GM12892 (cell line): ENCODE data around the gene TYW1B.
"Not testable (repeated sequence)": the region's sequence is repeated elsewhere in the genome, so short reads cannot be mapped to it uniquely, and the experiment has no call there.

Experiments
- DNase-seq: peaks from one replicate; pipeline ENCODE4 v3.0.0; 2011; ENCODE audit not compliant: insufficient read length
- FAIRE-seq: peaks from 2 replicates; lab custom pipeline; 2011; peaks lifted over from hg19 to GRCh38; lab: Jason Lieb, UNC
- POLR2A ChIP-seq: IDR thresholded peaks from 2 replicates; pipeline ENCODE4 v1.6.1; 2011; ENCODE audit warnings: low read depth, low read length, control low read depth
- POLR2AphosphoS5 ChIP-seq: IDR thresholded peaks from 2 replicates; pipeline ENCODE4 v1.6.1; 2011; ENCODE audit warnings: low read depth, low read length, control low read depth
- TAF1 ChIP-seq: IDR thresholded peaks from 2 replicates; pipeline ENCODE4 v1.6.1; 2011; ENCODE audit warnings: low read depth, mild to moderate bottlenecking, control low read depth, low read length, borderline replicate concordance

Gene TYW1B

DNA sequence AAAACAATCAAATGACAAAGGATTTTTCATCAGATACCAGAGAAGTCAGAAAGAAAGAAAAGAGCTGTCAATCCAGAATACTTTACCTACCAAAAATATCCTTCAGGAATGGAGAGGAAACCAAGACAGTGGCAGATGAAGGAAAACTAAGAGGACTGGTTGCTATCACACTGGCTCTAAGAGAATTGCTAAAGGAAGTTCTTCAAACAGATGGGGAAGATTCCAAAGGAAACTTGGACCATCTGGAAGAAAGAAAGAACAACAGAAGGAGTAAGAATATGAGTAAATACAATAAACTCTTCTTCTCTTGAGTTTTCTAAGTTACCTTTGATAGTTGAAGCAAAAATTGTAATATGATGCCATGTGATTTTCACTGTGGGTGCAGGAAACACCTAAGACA, 220.0 kb downstream of the TYW1B start:
- FAIRE-seq, DNase-seq: not testable (repeated sequence)

DNA sequence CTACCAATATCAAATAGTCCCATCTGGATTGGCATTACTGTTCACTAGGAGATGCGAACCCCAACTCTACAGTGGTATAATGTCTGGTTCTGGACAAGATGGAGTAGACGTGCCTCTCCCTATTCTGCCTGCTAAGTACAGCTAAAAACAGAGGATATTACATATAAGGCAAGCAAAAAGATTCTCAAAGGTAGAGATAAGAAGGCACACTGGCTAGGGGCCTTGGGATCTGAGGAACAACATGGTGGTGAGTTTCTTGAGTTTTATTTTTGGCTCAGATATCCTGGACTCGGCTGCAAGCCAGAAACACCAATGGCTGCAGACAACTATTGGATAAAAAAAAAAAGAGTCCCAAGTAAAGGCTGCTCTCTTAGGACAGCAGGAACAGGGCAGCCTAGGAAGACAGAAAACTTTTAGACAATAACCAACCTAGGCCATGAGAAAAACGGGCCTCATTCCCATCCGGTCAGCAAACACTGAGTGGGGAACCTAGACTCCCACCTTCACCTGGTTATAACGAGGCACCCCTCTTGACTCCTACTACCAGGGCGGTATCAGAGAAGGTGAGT, 222.1 kb downstream of the TYW1B start:
- not testable (repeated sequence) for FAIRE-seq

DNA sequence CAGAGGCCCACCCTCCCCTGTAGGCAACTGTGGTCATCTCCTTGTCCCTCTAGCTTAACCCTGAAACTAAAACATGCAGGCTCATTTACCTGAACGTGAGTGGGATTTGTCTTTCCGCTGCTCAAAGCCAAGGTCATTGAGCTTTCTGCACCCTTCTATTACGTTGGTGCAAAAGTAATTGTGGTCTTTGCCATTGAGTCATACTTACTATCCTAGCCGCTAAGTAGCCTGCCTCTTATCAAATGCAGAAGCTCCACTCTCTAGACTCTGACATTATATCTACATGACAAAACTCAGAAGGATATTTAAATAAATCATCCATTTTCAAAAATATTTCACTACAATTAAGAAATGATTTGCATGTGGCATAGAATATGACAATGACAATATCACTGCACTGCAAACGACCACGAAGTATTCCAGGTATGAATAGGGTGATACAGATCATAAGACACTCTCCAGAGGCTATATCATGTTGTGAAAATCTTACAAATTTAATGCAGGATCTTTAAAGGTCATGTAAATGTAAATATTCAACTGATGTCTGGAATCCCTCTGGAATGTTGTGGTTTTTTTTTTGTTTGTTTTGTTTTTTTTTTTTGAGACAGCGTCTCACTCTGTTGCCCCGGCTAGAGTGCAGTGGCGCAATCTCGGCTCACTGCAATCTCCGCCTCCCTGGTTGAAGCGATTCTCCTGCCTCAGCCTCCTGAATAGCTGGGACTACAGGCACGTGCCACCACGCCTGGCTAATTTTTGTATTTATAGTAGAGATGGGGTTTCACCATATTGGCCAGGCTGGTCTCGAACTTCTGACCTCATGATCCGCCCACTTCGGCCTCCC, 223.0 kb downstream of the TYW1B start:
- not testable (repeated sequence) for DNase-seq, FAIRE-seq

More for the DNA sequence above, 222.1 kb downstream of the TYW1B start:
- DNase-seq: not testable (repeated sequence)

- not testable (repeated sequence) for FAIRE-seq, DNase-seq
Measured at GRCh38 chr7:72603476-72603875, 224.5 kb downstream of the TYW1B start.

- DNase-seq (no peak), FAIRE-seq (no peak)
- TF ChIP-seq TAF1 (no peak), POLR2AphosphoS5 (no peak), POLR2A (no peak)
Measured at GRCh38 chr7:72603073-72603472, 224.9 kb downstream of the TYW1B start.

GRCh38 chr7:72601683-72602082, 226.3 kb downstream of the TYW1B start:
- FAIRE-seq, DNase-seq: not testable (repeated sequence)

DNA sequence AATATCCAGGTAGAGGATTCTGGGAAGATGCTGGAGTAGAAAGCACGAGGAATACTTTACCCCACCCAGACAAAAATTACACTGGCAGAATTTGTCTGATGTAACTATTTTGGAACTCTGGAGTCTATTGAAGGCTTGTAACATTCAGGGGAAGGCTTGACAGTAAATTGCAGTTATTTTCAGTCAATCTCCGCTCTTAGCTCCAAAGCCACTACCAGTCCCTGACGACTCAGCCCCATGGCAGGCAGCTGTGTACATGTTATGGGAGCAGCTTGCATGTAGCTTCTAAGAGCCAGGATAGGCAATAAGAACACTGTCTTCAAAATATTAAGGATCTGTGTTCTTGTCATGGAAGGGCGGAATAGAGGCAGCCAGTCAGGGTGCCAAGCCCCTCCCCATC, 238.0 kb downstream of the TYW1B start:
- not testable (repeated sequence) for DNase-seq, FAIRE-seq

- FAIRE-seq, DNase-seq: not testable (repeated sequence)
Measured at GRCh38 chr7:72587267-72587666, 240.7 kb downstream of the TYW1B start.

GRCh38 chr7:72584576-72584975, 243.4 kb downstream of the TYW1B start:
- FAIRE-seq: not testable (repeated sequence)

DNA sequence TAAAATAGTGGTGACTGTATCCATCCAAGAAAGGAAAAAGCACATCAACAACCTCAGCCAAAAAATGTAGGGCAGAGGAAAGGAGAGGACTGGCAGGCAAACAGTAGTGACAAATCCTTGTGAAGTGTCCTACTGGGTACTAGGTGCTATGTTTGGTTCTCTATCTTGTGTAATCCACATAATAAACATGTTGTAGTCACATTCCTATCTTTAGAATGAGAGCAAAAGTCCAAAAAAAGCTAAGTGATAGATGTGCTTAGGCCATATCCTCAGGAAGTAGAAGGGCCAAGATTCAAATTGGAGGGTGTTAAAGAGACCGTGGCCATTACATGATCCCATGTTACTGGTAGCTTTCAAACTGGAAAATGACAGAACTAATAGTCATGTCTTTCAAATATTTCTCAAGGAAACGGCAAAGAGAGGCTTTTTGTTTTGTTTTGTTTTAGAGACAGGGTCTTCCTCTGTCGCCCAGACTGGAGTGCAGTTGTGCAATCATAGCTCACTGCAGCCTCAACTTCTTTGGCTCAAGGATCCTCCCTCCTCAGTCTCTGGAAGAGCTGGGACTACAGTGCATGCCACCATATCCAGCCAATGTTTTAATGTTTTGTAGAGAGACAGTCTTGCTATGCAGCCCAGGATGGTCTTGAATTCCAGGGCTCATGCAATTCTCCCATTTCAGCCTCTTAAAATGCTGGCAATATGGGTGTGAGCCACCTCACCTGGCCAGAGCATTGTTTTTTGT, 244.2 kb downstream of the TYW1B start:
- not testable (repeated sequence) for DNase-seq, FAIRE-seq

More at GRCh38 chr7:72584576-72584975, 243.4 kb downstream of the TYW1B start:
- not testable (repeated sequence) for DNase-seq

GRCh38 chr7:72580142-72580770, 247.7 kb downstream of the TYW1B start:
- not testable (repeated sequence) for DNase-seq, FAIRE-seq

DNA sequence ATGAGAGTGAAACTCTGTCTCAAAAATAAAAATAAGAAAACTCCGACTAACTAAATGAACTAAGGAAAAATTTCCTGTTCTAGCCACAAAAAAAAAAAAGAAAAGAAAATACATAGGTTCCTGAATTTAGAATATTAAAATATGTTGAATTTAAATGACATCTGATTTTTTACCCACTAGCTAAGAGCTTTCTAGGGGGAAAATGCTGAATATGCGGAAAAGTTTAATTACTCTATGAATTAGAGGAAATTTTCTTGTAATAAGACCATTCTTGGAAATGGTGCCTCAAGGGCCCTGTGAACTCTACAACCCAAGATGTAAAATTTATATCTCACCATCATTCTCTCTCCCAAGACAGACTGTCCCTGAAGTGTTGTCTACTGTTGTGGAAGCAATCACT, 250.9 kb downstream of the TYW1B start:
- no peak for DNase-seq
- FAIRE-seq: no peak
- TF ChIP-seq POLR2A: no peak
- TF ChIP-seq TAF1: no peak
- TF ChIP-seq POLR2AphosphoS5: no peak

DNA sequence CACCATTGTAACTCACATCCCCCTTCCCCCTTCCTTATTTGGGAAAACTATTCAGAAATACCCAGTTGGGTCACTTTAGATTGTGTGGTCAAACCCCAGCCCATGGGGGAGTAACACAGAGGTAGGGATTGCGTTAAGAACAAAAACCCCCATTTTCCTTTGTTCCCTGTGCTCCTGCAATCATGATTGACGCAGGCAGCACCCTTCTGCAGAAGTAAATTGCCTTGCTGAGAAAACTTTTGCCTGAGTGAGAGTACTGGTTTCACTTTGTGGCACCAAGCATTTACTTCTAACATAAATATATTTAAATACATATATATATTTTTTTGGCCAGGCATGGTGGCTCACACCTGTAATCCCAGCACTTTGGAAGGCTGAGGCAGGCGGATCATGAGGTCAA, 266.0 kb downstream of the TYW1B start:
- not testable (repeated sequence) for FAIRE-seq, DNase-seq

- not testable (repeated sequence) for FAIRE-seq, DNase-seq
Measured at GRCh38 chr7:72559546-72559945, 268.5 kb downstream of the TYW1B start.

DNA sequence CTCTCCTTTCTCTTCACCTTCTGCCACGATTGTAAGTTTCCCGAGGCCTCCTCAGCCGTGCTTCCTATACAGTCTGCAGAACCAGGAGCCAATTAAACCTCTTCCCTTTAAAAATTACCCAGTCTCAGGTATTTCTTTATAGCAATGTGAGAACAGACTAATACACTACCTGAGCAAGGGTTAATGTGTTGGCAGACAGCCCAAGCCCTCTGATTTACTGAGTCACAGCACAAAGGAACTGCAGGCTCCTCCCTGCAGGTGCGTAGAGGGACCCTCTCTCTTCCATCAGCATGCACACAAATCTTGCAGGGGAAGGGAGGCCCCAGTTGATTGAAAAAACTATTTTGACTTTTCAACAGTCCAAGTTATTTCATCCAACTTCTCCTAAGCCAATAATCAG, 271.3 kb downstream of the TYW1B start:
- not testable (repeated sequence) for DNase-seq, FAIRE-seq

- DNase-seq, FAIRE-seq: not testable (repeated sequence)
Measured at GRCh38 chr7:72555238-72555637, 272.8 kb downstream of the TYW1B start.

DNA sequence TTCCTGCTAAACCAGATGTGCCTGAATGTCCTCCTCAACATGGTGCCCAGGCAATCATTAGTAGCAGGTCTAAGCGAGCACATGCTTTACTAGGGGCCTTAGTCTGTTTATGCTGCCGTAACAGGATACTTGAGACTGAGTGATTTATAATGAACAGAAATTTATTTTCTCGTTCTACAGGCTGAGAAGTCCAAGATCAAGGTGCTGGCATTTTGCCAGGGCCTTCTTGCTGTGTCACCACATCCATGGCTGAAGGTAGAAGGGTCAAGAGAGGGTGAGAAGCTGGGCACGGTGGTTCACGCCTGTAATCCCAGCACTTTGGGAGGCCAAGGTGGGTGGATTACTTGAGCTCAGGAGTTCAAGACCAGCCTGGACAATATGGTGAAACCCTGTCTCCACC, 273.6 kb downstream of the TYW1B start:
- FAIRE-seq: not testable (repeated sequence)

DNA sequence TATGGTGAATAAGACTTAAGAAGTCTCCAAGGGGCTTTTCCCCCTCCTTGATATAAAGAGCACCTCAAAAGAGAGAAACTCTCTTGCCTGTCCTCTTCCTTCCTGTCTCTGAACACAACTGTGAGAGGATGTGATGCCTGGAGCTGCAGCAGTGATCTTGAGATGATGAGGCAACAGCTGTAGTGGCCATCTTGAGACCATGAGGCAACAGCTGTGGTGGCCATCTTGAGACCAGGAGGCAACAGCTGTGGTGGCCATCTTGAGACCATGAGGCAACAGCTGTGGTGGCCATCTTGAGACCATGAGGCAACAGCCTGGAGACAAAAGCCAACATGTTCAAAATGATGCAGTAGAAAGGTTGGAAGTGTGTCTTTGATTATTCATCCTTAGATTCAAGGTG, 277.5 kb downstream of the TYW1B start:
- not testable (repeated sequence) for FAIRE-seq, DNase-seq

More for the DNA sequence above, 273.6 kb downstream of the TYW1B start:
- DNase-seq: not testable (repeated sequence)
